HG03521 (cell line): ENCODE results near the gene PKNOX2.

Source experiments
- ATAC-seq: cut with Tn5 transposase; IDR thresholded peaks from one replicate; pipeline ENCODE4 v1.9.1; 2021; ENCODE audit warnings: mild to moderate bottlenecking, moderate library complexity; ENCODE audit not compliant: unreplicated experiment

PKNOX2 gene

GRCh38 chr11:125257751-125258150 lies 93.2 kb downstream of the PKNOX2 start:
- ATAC-seq: no peak

- ATAC-seq: no peak
Observed at GRCh38 chr11:125258291-125259032, 93.9 kb downstream of the PKNOX2 start.

- ATAC-seq: no peak
Observed at GRCh38 chr11:125261588-125261987, 97.0 kb downstream of the PKNOX2 start.

- no peak for ATAC-seq
Observed at GRCh38 chr11:125262194-125262829, 97.8 kb downstream of the PKNOX2 start.

- no peak for ATAC-seq
Observed at GRCh38 chr11:125262830-125263218, 98.3 kb downstream of the PKNOX2 start.

GRCh38 chr11:125263268-125263790 lies 98.8 kb downstream of the PKNOX2 start:
- ATAC-seq: no peak

GRCh38 chr11:125264100-125265022 lies 99.8 kb downstream of the PKNOX2 start:
- no peak for ATAC-seq

GRCh38 chr11:125267548-125267947 lies 103.0 kb downstream of the PKNOX2 start:
- ATAC-seq: no peak

- no peak for ATAC-seq
Observed at GRCh38 chr11:125268611-125269010, 104.1 kb downstream of the PKNOX2 start.

GRCh38 chr11:125270106-125270505 lies 105.6 kb downstream of the PKNOX2 start:
- ATAC-seq: no peak

GRCh38 chr11:125270711-125271110 lies 106.2 kb downstream of the PKNOX2 start:
- no peak for ATAC-seq

- no peak for ATAC-seq
Observed at GRCh38 chr11:125271483-125272091, 107.0 kb downstream of the PKNOX2 start.

GRCh38 chr11:125272092-125272491 lies 107.5 kb downstream of the PKNOX2 start:
- no peak for ATAC-seq

- no peak for ATAC-seq
Observed at GRCh38 chr11:125272821-125273220, 108.3 kb downstream of the PKNOX2 start.

- no peak for ATAC-seq
Observed at GRCh38 chr11:125273519-125274000, 109.0 kb downstream of the PKNOX2 start.

GRCh38 chr11:125274309-125274708 lies 109.8 kb downstream of the PKNOX2 start:
- ATAC-seq: no peak

- no peak for ATAC-seq
Observed at GRCh38 chr11:125274774-125275173, 110.2 kb downstream of the PKNOX2 start.

GRCh38 chr11:125275905-125276618 lies 111.5 kb downstream of the PKNOX2 start:
- ATAC-seq: no peak

- no peak for ATAC-seq
Observed at GRCh38 chr11:125276619-125276976, 112.0 kb downstream of the PKNOX2 start.
